Smooth muscle cell (in vitro differentiated cells): ENCODE results near the gene SOX3. TPM values are rescaled to one million over a fixed set of nuclear protein-coding genes. Genes with fewer than 3 reads are reported as not detected.

Source experiments
- DNase-seq: peaks from one replicate; lab custom pipeline; 2025; ENCODE audit not compliant: unreplicated experiment; lab: John Stamatoyannopoulos, UW
- H2AFZ ChIP-seq: fragments of 200-600 bp; sonication (generic); 2 replicates; pipeline ENCODE4 v1.6.0; 2016; ENCODE audit warnings: antibody characterized with exemption, low read depth, mild to moderate bottlenecking
- H3F3A ChIP-seq: fragments of 200-600 bp; sonication (generic); 2 replicates; pipeline ENCODE4 v1.6.0; 2017; ENCODE audit warnings: antibody characterized with exemption, low read depth
- H3K27ac ChIP-seq: fragments of 200-600 bp; sonication (generic); 2 replicates; pipeline ENCODE4 v1.5.1; 2016; ENCODE audit warnings: low read depth, mild to moderate bottlenecking
- H3K27me3 ChIP-seq: fragments of 200-600 bp; sonication (generic); 2 replicates; pipeline ENCODE4 v1.6.1; 2016; ENCODE audit warnings: low read depth, mild to moderate bottlenecking
- H3K36me3 ChIP-seq: fragments of 200-600 bp; sonication (generic); 2 replicates; pipeline ENCODE4 v1.5.1; 2016; ENCODE audit warnings: low read depth
- H3K4me1 ChIP-seq: fragments of 200-600 bp; sonication (generic); 2 replicates; pipeline ENCODE4 v1.5.1; 2016; ENCODE audit warnings: low read depth
- H3K4me2 ChIP-seq: fragments of 200-600 bp; sonication (generic); 2 replicates; pipeline ENCODE4 v1.6.0; 2016; ENCODE audit warnings: mild to moderate bottlenecking
- H3K4me3 ChIP-seq: fragments of 200-600 bp; sonication (generic); 2 replicates; pipeline ENCODE4 v1.5.1; 2016; ENCODE audit warnings: mild to moderate bottlenecking
- H3K79me2 ChIP-seq: fragments of 200-600 bp; sonication (generic); 2 replicates; pipeline ENCODE4 v1.6.0; 2016; ENCODE audit warnings: low read depth, mild to moderate bottlenecking
- H3K9ac ChIP-seq: fragments of 200-600 bp; sonication (generic); 2 replicates; pipeline ENCODE4 v1.6.0; 2016; ENCODE audit warnings: low read depth
- H3K9me3 ChIP-seq: fragments of 200-600 bp; sonication (generic); replicated peaks from 2 replicates; pipeline ENCODE4 v1.5.1; 2016; ENCODE audit warnings: low read depth
- H4K20me1 ChIP-seq: fragments of 200-600 bp; sonication (generic); 2 replicates; pipeline ENCODE4 v1.6.0; 2016; ENCODE audit warnings: low read depth
- WGBS: methylation state at CpG from one replicate; pipeline ENCODE4 v1.1.7; 2016; ENCODE audit warnings: low lambda C conversion rate; 5-methylcytosine and 5-hydroxymethylcytosine counted together
- polyA plus RNA-seq: library from polyadenylated mRNA; unstranded; fragments of >200 nt; fragmentation: Nextera tagmentation; extraction: Ambion mirVana; gene quantifications from 2 replicates; pipeline ENCODE4 v1.2.1, GENCODE V29; 2016
- total RNA-seq: library from RNA; depleted of rRNA; stranded (reverse); fragments of >200 nt; gene quantifications from 2 replicates; pipeline ENCODE4 v1.2.3, GENCODE V29; 2014
- TF ChIP-seq, protein P1 (sequence below): fragments of 200-600 bp; sonication (generic); IDR thresholded peaks from 2 replicates; pipeline ENCODE4 v1.5.1; 2017; ENCODE audit warnings: borderline replicate concordance, mild to moderate bottlenecking, antibody characterized with exemption; ENCODE audit not compliant: insufficient read depth, poor library complexity, severe bottlenecking

Gene SOX3
- total and polyA plus RNA-seq, 2 experiments from 2014 or later = not detected

DNA sequence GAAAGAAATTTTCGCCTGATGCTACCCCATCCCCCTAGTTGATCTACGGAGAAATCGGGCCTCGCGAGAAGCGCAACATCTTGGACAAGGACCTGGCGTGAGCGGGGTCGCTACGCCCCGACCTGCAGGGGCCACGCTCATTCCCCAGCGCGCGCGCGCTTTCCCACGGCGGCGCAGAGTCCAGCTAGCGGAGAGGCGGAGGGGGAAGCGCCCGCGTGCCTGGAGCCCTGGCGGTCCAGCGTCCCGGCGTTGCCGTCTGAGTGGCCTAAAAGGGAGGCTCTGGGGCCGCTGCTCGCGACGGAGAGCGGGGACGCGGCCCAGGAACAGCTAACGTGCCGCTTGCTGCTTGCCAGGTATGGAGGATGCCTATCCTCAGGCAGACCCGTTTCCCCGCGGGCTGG, 6.0 kb upstream of the SOX3 start:
- Histone ChIP-seq H3K27me3 (peaks cover 74% of the 10 kb centered on the region), H3K4me1 (no peaks in the 10 kb centered on the region)

DNA sequence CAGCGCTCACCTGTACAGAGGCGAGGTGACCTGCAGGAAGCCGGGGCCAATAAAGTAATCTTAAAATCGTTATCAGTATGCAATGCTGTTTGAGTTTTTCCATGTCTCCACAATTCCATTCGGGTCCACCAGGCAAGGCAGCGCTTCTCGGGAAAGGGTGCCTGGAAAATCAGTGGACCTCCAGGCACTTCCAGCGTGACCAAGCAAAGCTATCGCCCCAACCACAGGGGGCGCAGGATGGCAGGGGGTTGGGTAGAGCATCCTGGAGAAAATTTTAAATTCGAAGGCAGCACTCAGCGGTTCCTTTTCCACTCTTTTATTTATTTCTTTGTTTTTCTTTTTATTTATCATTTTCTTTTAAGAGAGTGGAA, 5.4 kb upstream of the SOX3 start:
- DNase-seq = no peak
- peaks cover 80% of the 10 kb centered on the region for H3K27me3 ChIP-seq
- no peaks in the 10 kb centered on the region for H3K36me3 ChIP-seq
- H3F3A ChIP-seq = no peaks in the 10 kb centered on the region
- TF ChIP-seq, protein P1, sequence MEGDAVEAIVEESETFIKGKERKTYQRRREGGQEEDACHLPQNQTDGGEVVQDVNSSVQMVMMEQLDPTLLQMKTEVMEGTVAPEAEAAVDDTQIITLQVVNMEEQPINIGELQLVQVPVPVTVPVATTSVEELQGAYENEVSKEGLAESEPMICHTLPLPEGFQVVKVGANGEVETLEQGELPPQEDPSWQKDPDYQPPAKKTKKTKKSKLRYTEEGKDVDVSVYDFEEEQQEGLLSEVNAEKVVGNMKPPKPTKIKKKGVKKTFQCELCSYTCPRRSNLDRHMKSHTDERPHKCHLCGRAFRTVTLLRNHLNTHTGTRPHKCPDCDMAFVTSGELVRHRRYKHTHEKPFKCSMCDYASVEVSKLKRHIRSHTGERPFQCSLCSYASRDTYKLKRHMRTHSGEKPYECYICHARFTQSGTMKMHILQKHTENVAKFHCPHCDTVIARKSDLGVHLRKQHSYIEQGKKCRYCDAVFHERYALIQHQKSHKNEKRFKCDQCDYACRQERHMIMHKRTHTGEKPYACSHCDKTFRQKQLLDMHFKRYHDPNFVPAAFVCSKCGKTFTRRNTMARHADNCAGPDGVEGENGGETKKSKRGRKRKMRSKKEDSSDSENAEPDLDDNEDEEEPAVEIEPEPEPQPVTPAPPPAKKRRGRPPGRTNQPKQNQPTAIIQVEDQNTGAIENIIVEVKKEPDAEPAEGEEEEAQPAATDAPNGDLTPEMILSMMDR = no peak
- no peaks in the 10 kb centered on the region for H3K4me1 ChIP-seq
- H3K79me2 ChIP-seq = no peaks in the 10 kb centered on the region
- H3K4me2 ChIP-seq = no peak overlapping the region
- H2AFZ ChIP-seq = no peak overlapping the region
- H3K27ac ChIP-seq = no peak overlapping the region
- H4K20me1 ChIP-seq = no peaks in the 10 kb centered on the region
- no peaks in the 10 kb centered on the region for H3K9me3 ChIP-seq
- no peak overlapping the region for H3K9ac ChIP-seq
- no peak overlapping the region for H3K4me3 ChIP-seq
- WGBS = 50% methylated on average over 12 of the region's 12 CpGs

More for the DNA sequence above, 6.0 kb upstream of the SOX3 start:
- Histone ChIP-seq H2AFZ (no peak overlapping the region), H3K79me2 (no peaks in the 10 kb centered on the region), H3K4me3 (no peak overlapping the region), H3K36me3 (no peaks in the 10 kb centered on the region), H3K9me3 (no peaks in the 10 kb centered on the region), H3K9ac (no peak overlapping the region), H3F3A (no peaks in the 10 kb centered on the region), H4K20me1 (no peaks in the 10 kb centered on the region), H3K4me2 (no peak overlapping the region), H3K27ac (no peak overlapping the region)
- 44% methylated on average over 42 of the region's 42 CpGs for WGBS
- DNase-seq = no peak
- TF ChIP-seq, protein P1 = no peak

DNA sequence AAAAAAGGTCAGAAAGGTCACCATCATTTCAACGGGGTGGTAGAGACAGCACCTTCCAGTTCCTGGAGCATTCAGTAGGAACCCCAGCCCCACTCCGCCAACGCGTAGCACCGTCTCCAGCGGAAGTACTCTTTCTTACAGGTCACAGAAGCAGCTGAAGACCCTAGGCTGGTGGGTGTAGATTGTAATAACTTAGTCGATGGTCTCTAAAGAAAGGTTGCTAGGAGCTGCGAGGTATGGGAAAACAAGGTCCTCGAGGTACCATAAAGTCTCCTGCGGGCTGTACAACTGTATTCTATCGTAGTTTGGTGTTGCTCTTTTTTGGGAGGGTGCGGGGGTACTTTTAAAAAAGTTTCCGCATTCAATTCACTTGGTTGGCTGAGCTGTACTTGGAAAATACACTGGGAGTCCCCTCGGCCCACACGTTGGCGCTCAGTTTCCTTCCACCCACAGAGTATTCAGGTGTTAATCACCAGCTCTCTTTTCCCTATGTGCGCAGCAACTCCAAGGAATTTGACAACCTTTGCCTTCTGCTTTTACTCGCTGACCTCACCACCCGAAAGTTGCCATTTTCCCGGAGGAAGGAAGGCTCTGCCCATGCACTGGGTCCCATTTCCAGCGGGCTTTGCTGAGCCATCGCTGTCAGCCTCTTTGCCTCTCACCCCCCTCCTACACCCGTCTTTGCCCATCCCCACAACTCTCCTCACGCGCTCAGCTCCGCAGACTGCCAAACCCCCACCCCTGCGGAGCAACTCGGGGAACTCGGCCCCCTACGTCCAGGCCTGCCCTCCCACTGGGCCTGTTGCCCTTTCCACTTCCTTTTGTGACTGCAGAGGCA, 4.8 kb upstream of the SOX3 start:
- no peaks in the 10 kb centered on the region for H4K20me1 ChIP-seq
- no peak for DNase-seq
- H3K9ac ChIP-seq = no peak overlapping the region
- no peaks in the 10 kb centered on the region for H3K36me3 ChIP-seq
- TF ChIP-seq, protein P1 = no peak
- H3K4me1 ChIP-seq = no peaks in the 10 kb centered on the region
- no peaks in the 10 kb centered on the region for H3K9me3 ChIP-seq
- H3K79me2 ChIP-seq = no peaks in the 10 kb centered on the region
- no peak overlapping the region for H3K4me3 ChIP-seq
- no peaks in the 10 kb centered on the region for H3F3A ChIP-seq
- peaks cover 86% of the 10 kb centered on the region for H3K27me3 ChIP-seq
- no peak overlapping the region for H2AFZ ChIP-seq
- WGBS = 60% methylated on average over 29 of the region's 30 CpGs
- H3K4me2 ChIP-seq = no peak overlapping the region
- H3K27ac ChIP-seq = no peak overlapping the region

DNA sequence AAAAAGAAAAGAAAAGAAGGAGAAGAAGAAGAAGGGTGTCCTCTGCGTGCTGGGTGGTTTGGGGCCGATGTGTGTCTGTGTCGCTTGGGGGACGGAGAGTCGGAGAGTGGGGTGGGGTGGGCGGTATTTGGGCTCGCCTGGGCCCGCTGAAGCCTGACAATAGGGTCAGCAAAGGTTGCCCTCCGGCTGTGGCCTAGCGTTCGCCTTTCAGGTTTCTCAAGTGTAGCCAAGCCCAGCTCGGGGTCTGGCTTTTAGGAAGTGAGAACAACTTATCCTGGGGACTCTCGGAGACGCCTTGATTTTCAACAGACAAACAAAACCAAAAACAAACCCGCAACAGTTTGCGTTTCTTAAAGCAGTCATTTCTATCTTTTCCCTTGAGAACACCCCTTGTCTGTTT, 4.1 kb upstream of the SOX3 start:
- no peak overlapping the region for H3K4me2 ChIP-seq

More for the DNA sequence above, 4.1 kb upstream of the SOX3 start:
- Histone ChIP-seq H3K27ac (no peak overlapping the region), H3K27me3 (peaks cover 93% of the 10 kb centered on the region), H3K9ac (no peak overlapping the region), H4K20me1 (no peaks in the 10 kb centered on the region), H3F3A (no peaks in the 10 kb centered on the region), H3K79me2 (no peaks in the 10 kb centered on the region), H3K4me1 (no peaks in the 10 kb centered on the region), H3K36me3 (no peaks in the 10 kb centered on the region), H2AFZ (no peak overlapping the region), H3K4me3 (no peak overlapping the region), H3K9me3 (no peaks in the 10 kb centered on the region)
- DNase-seq = no peak
- TF ChIP-seq, protein P1 = no peak
- WGBS = 57% methylated on average over 16 of the region's 16 CpGs
